LNCAP (cell line): ENCODE data around the gene NDUFS4.

Experiments
- TF ChIP-seq, protein P1 (sequence below): fragments of 450-650 bp; IDR thresholded peaks from 2 replicates; pipeline ENCODE4 v1.5.1; 2017; ENCODE audit warnings: mild to moderate bottlenecking

Gene NDUFS4

DNA sequence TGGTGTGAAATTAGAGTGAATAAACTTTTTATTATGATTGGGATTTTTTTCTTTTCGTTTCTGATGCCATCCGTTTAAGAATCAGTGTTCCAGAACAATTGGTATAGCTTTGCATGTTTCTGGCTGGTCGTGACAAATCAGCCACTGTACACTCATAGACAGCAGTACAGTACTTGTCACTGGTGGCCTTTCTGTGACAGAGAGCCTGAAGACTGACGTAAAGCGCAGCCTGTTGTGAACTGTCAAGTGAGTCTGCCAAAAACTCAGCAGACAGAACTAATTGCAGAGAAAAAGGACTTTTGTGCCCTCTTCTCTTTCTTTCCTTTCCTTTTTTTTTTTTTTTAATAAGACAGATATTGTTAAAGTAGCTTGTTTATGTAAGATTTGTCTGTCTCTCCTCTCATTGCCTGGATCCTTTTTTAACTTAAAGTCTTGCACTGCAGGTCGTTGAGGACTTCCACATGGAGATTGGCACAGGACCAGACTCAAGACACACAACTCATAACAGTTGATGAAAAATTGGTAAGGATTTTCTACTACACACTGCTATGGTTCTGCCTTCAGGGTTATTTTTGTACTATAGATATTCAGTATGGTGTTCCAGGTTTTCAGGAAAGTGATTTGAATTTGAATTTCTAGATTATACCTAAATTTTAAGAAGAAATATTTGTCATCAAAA, 42.7 kb downstream of the NDUFS4 start:
- TF ChIP-seq, protein P1, sequence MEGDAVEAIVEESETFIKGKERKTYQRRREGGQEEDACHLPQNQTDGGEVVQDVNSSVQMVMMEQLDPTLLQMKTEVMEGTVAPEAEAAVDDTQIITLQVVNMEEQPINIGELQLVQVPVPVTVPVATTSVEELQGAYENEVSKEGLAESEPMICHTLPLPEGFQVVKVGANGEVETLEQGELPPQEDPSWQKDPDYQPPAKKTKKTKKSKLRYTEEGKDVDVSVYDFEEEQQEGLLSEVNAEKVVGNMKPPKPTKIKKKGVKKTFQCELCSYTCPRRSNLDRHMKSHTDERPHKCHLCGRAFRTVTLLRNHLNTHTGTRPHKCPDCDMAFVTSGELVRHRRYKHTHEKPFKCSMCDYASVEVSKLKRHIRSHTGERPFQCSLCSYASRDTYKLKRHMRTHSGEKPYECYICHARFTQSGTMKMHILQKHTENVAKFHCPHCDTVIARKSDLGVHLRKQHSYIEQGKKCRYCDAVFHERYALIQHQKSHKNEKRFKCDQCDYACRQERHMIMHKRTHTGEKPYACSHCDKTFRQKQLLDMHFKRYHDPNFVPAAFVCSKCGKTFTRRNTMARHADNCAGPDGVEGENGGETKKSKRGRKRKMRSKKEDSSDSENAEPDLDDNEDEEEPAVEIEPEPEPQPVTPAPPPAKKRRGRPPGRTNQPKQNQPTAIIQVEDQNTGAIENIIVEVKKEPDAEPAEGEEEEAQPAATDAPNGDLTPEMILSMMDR, result no peak

DNA sequence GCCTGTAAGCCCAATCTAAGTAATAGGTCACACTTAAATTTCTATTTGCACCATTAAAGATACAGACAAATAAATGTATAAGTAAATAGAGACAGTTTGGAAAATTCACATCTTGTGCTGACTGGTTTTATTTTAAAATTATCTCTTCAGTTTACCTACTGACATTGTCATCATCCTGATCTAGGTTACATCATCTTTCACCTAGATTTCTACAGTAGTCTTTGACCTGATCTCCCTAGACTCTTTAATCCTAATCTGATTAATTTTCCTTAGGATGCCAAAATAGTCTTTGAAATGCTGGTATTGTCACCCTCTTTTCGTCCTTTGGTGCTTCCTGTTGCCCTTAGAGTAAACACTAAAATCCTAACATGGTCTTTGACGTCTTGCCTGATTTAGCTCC, 43.9 kb downstream of the NDUFS4 start:
- TF ChIP-seq, protein P1, result no peak

DNA sequence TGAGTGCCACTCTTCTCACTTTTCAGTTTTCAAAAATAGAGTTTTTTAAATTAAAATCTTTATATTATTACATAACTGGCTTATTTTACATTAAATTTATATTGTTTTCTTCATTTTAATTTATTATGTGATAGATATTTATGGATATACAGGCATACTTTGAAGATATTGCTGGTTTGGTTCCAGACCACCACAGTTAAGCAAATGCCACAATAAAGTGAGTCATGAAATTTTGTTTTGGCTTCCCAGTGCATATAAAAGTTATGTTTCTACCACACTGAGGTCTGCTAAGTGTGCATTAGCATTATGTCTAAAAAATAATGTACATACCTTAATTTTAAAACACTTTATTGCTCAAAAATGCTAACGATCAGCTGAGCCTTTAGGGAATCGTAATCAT, 47.4 kb downstream of the NDUFS4 start:
- TF ChIP-seq, protein P1, result no peak

DNA sequence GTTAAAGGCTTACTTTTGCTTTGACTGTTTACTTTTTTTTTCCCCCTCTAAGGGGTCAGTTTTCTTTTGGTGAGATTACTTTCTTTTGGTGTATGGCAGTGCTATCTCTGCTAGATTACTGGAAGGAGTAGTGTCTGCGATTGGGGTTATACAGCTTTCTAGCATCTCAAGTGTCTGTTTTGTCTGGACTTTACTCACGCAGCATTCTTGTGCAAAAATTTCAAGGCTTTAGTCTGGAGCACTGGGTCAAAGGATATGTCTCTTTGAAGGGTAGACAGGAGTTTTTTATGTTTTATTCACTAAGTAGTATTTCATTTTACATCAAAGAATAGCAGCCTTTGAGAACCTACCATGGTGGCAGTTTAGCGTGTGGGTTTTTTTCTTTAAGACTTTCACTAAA, 52.6 kb downstream of the NDUFS4 start:
- TF ChIP-seq, protein P1, result no peak

DNA sequence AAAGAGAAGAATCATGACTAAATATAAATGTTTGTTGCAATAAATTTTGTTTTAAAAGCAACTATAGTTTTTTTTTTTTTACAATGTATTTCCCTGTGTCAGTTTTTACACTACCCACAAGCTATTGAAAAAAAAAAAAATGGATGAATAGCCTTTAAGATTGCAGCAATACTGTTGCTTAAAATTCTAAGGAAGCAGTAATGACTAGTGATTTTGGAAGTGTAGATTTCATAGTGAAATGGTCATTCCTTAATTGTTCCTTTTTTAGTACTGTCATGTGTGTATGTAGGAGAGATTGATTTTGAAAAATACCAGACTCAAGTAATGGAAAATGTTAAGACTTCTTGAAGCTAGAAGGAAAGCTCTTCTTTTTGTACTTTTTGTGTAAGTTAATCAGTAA, 53.1 kb downstream of the NDUFS4 start:
- TF ChIP-seq, protein P1, result no peak

DNA sequence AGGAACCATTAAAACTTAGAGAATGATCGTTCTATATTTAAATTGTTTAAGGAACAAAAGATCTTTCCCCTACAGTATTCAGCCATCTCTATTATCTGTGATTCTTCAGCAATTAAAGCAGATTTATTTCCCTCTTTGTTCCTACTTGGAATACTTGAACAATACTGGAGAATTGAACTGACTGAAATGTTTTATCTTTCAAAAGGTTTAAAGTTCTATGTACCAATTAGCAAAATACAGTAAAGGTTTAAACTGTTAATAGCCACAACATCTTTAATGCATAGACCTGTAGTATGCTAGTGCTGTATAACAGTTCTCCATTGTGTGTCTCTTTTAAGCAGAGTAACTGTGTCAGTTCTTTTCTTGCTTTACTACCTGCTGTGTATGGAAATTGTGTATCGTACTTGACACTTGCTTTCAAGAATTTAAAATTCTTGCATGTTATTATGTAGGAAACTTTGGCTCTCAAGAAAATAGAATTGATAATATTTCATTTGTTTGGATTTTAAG, 54.0 kb downstream of the NDUFS4 start:
- TF ChIP-seq, protein P1, result no peak

DNA sequence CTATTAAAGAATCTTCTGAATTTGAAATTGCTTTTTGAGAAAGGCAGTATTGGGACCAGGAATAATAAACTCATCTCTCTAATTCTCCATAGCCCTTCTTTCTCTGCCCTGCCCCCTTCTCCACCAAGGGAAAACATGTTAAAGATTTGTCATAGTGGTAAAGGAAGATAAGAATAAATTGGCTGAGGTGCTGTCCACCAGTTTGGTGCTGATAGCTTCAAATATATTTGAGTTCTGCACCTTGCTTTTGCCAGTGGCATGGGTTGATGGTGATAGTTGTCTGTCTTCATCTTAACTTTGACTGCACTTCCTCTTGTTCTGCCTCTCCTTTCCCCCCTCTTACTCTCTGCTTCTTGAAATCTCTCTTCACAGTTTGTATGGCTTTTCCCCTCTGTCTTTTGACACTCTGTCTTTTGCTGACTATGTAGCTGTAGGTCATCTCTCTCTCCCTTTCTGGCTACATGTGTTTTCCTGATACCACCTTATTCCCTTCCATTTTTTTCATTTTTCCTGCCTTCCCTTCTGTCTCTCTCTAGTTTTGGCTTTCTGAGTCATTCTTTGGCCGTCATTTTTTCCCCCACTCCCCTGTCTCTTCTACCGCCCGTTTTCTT, 56.6 kb downstream of the NDUFS4 start:
- TF ChIP-seq, protein P1, result no peak
